ENCODE results near the gene EML5.

- TF ChIP-seq POLR2AphosphoS5 (IDR thresholded peaks at IDR 0.05; ENCODE audit: low read depth, low read length) (no peak), TAF1 (IDR thresholded peaks at IDR 0.05; ENCODE audit: borderline replicate concordance, insufficient read depth, low read length) (no peak), SIN3A (IDR thresholded peaks at IDR 0.05; ENCODE audit: borderline replicate concordance, insufficient read depth, low read length) (no peak), FOXP2 (optimal IDR thresholded peaks at IDR 0.05; ENCODE audit: borderline replicate concordance, extremely low read depth, extremely low read length, insufficient read depth) (no peak)
- TF ChIP-seq, protein P1, sequence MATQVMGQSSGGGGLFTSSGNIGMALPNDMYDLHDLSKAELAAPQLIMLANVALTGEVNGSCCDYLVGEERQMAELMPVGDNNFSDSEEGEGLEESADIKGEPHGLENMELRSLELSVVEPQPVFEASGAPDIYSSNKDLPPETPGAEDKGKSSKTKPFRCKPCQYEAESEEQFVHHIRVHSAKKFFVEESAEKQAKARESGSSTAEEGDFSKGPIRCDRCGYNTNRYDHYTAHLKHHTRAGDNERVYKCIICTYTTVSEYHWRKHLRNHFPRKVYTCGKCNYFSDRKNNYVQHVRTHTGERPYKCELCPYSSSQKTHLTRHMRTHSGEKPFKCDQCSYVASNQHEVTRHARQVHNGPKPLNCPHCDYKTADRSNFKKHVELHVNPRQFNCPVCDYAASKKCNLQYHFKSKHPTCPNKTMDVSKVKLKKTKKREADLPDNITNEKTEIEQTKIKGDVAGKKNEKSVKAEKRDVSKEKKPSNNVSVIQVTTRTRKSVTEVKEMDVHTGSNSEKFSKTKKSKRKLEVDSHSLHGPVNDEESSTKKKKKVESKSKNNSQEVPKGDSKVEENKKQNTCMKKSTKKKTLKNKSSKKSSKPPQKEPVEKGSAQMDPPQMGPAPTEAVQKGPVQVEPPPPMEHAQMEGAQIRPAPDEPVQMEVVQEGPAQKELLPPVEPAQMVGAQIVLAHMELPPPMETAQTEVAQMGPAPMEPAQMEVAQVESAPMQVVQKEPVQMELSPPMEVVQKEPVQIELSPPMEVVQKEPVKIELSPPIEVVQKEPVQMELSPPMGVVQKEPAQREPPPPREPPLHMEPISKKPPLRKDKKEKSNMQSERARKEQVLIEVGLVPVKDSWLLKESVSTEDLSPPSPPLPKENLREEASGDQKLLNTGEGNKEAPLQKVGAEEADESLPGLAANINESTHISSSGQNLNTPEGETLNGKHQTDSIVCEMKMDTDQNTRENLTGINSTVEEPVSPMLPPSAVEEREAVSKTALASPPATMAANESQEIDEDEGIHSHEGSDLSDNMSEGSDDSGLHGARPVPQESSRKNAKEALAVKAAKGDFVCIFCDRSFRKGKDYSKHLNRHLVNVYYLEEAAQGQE (IDR thresholded peaks at IDR 0.05; ENCODE audit: insufficient read depth in 1 of 2, low read depth in 2 of 2, low read length in 2 of 2), result no peak
Observed at GRCh38 chr14:88668448-88669116, 124.2 kb downstream of the EML5 start.
